HepG2 (cell line): ENCODE results near the gene ZPR1. TPM values are rescaled to one million over a fixed set of nuclear protein-coding genes. Genes with fewer than 3 reads are reported as not detected.

ENCODE experiments used
- ELF1 ChIP-seq: sonication (generic); formaldehyde crosslinking; IDR thresholded peaks from 2 replicates; pipeline ENCODE4 v1.4.0; 2020; ENCODE audit warnings: missing genetic modification reagents
- FOXA1 ChIP-seq, 2 experiments: fragments of 450-650 bp in 1 of 2; sonication (generic) in 1 of 2; formaldehyde crosslinking in 1 of 2; IDR thresholded peaks; 2 replicates each; pipeline versions ENCODE4 v1.4.0 to v1.6.1; 2016 to 2020; ENCODE audit warnings: missing genetic modification reagents in 1 of 2
- GZF1 ChIP-seq: sonication (generic); formaldehyde crosslinking; IDR thresholded peaks from 2 replicates; pipeline ENCODE4 v1.5.1; 2020; ENCODE audit warnings: mild to moderate bottlenecking, missing genetic modification reagents
- KDM5B ChIP-seq: sonication (generic); formaldehyde crosslinking; IDR thresholded peaks from 2 replicates; pipeline ENCODE4 v1.4.0; 2020; ENCODE audit warnings: missing genetic modification reagents, mild to moderate bottlenecking, borderline replicate concordance
- MIER3 ChIP-seq: IDR thresholded peaks from 2 replicates; pipeline ENCODE4 v1.6.1; 2016; ENCODE audit warnings: missing compliant biosample characterization, borderline replicate concordance
- NCOA5 ChIP-seq: sonication (generic); formaldehyde crosslinking; IDR thresholded peaks from 2 replicates; pipeline ENCODE4 v1.4.0; 2020; ENCODE audit warnings: missing genetic modification reagents
- SIN3B ChIP-seq: fragments of 150-350 bp; IDR thresholded peaks from 2 replicates; pipeline ENCODE4 v1.6.1; 2014; ENCODE audit warnings: low read length
- SP2 ChIP-seq: sonication (generic); formaldehyde crosslinking; IDR thresholded peaks from 2 replicates; pipeline ENCODE4 v1.5.1; 2020; ENCODE audit warnings: mild to moderate bottlenecking, missing genetic modification reagents
- TCF12 ChIP-seq, 2 experiments: fragments of 450-650 bp in 1 of 2; sonication (generic) in 1 of 2; formaldehyde crosslinking in 1 of 2; IDR thresholded peaks; 2 replicates each; pipeline versions ENCODE4 v1.6.1 to v1.8.0; 2017 to 2022; ENCODE audit warnings: antibody characterized with exemption in 1 of 2, mild to moderate bottlenecking in 1 of 2, missing genetic modification reagents in 1 of 2, moderate library complexity in 1 of 2
- YEATS2 ChIP-seq: sonication (generic); formaldehyde crosslinking; IDR thresholded peaks from 2 replicates; pipeline ENCODE4 v1.4.0; 2020; ENCODE audit warnings: missing genetic modification reagents, borderline replicate concordance
- polyA plus RNA-seq, 8 experiments: library from polyadenylated mRNA; depleted of rRNA in 3 of 8; stranded (reverse) in 7 of 8; unstranded in 1 of 8; fragments of >200 nt; fragmentation: Illumina TruSeq in 4 of 8; extraction: Trizol in 4 of 8; gene quantifications; 2 replicates each; pipeline versions ENCODE4 v1.2.1 to v1.2.3, GENCODE V29; 2011 to 2016; ENCODE audit warnings: low read depth in 4 of 8, missing spikeins in 1 of 8, mixed read lengths in 1 of 8; ENCODE audit not compliant: insufficient read depth in 1 of 8
- total RNA-seq, 5 experiments: library from RNA; depleted of rRNA; stranded (reverse); fragments of >200 nt; fragmentation: Illumina TruSeq; extraction: Trizol; gene quantifications; 2 replicates each; pipeline ENCODE4 v1.2.3, GENCODE V29; 2016; ENCODE audit warnings: low read depth in 1 of 5
- TF ChIP-seq, protein P1 (sequence below), 2 experiments: sonication (generic) in 1 of 2; formaldehyde crosslinking in 1 of 2; IDR thresholded peaks; 2 replicates each; pipeline versions ENCODE4 v1.5.1 to v1.6.1; 2011 to 2020; ENCODE audit warnings: borderline replicate concordance in 1 of 2, low read depth in 1 of 2, low read length in 1 of 2, mild to moderate bottlenecking in 1 of 2, missing genetic modification reagents in 1 of 2, moderate library complexity in 1 of 2
- TF ChIP-seq, protein P2 (sequence below): sonication (generic); formaldehyde crosslinking; IDR thresholded peaks from 2 replicates; pipeline ENCODE4 v1.8.0; 2022; ENCODE audit warnings: mild to moderate bottlenecking, missing genetic modification reagents, borderline replicate concordance
- TF ChIP-seq, protein P3 (sequence below): IDR thresholded peaks from 2 replicates; pipeline ENCODE4 v1.6.1; 2016; ENCODE audit warnings: missing compliant biosample characterization, missing genetic modification reagents, borderline replicate concordance
- TF ChIP-seq, protein P4 (sequence below): sonication (generic); formaldehyde crosslinking; IDR thresholded peaks from 2 replicates; pipeline ENCODE4 v1.8.0; 2022; ENCODE audit warnings: mild to moderate bottlenecking, missing genetic modification reagents; ENCODE audit not compliant: insufficient replicate concordance
- TF ChIP-seq, protein P5 (sequence below): sonication (generic); formaldehyde crosslinking; IDR thresholded peaks from 2 replicates; pipeline ENCODE4 v1.4.0; 2020; ENCODE audit warnings: mild to moderate bottlenecking, low read depth, missing genetic modification reagents
- TF ChIP-seq, protein P6 (sequence below): sonication (generic); formaldehyde crosslinking; IDR thresholded peaks from 2 replicates; pipeline ENCODE4 v1.4.0; 2020; ENCODE audit warnings: missing genetic modification reagents, borderline replicate concordance

ZPR1 gene
- total and polyA plus RNA-seq, 2 of the 13 experiments (the other 11 are each of a cell fraction or from before 2014, with no cell fraction given), result 40.0 to 79.3 TPM

DNA sequence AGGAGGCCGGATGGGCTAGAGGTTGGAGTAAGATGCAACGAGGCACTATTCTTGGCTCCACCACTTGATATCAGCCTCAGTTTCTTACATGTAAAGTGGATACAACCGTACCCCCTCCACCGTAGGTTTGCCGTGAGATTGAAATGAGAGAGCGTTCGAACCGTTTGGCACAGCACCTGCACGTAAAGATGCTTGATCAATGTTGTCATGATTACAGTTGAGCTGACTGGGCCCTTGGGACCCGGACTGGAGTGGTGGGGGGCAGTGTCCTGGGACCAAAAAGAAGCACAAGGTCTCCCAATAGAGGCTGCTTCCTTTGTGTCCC, 45.6 kb upstream of the ZPR1 start (continued):
- TF ChIP-seq, protein P1, sequence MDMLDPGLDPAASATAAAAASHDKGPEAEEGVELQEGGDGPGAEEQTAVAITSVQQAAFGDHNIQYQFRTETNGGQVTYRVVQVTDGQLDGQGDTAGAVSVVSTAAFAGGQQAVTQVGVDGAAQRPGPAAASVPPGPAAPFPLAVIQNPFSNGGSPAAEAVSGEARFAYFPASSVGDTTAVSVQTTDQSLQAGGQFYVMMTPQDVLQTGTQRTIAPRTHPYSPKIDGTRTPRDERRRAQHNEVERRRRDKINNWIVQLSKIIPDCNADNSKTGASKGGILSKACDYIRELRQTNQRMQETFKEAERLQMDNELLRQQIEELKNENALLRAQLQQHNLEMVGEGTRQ (IDR thresholded peaks at IDR 0.05; ENCODE audit: low read depth, low read length), result no peak
- TF ChIP-seq, protein P1 (CRISPR knock-in tag; IDR thresholded peaks at IDR 0.05; ENCODE audit: borderline replicate concordance), result no peak
- TF ChIP-seq TCF12 (IDR thresholded peaks at IDR 0.05) (no peak), TCF12 (CRISPR knock-in tag; IDR thresholded peaks at IDR 0.05) (no peak), ELF1 (no peak), MIER3 (CRISPR knock-in tag) (no peak), FOXA1 (IDR thresholded peaks at IDR 0.05) (no peak), FOXA1 (CRISPR knock-in tag; IDR thresholded peaks at IDR 0.05) (no peak), YEATS2 (CRISPR knock-in tag) (no peak), SIN3B (no peak), NCOA5 (no peak), SP2 (no peak), GZF1 (CRISPR knock-in tag) (no peak), KDM5B (CRISPR knock-in tag) (0 out of 2 replicates have a peak, but pooled peaks have one; percentile 19)
- TF ChIP-seq, protein P2, sequence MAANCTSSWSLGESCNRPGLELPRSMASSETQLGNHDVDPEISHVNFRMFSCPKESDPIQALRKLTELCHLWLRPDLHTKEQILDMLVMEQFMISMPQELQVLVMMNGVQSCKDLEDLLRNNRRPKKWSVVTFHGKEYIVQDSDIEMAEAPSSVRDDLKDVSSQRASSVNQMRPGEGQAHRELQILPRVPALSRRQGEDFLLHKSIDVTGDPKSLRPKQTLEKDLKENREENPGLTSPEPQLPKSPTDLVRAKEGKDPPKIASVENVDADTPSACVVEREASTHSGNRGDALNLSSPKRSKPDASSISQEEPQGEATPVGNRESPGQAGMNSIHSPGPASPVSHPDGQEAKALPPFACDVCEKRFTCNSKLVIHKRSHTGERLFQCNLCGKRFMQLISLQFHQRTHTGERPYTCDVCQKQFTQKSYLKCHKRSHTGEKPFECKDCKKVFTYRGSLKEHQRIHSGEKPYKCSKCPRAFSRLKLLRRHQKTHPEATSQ, result no peak
- TF ChIP-seq, protein P3, sequence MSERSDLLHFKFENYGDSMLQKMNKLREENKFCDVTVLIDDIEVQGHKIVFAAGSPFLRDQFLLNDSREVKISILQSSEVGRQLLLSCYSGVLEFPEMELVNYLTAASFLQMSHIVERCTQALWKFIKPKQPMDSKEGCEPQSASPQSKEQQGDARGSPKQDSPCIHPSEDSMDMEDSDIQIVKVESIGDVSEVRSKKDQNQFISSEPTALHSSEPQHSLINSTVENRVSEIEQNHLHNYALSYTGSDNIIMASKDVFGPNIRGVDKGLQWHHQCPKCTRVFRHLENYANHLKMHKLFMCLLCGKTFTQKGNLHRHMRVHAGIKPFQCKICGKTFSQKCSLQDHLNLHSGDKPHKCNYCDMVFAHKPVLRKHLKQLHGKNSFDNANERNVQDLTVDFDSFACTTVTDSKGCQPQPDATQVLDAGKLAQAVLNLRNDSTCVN (CRISPR knock-in tag), result no peak
- TF ChIP-seq, protein P4, sequence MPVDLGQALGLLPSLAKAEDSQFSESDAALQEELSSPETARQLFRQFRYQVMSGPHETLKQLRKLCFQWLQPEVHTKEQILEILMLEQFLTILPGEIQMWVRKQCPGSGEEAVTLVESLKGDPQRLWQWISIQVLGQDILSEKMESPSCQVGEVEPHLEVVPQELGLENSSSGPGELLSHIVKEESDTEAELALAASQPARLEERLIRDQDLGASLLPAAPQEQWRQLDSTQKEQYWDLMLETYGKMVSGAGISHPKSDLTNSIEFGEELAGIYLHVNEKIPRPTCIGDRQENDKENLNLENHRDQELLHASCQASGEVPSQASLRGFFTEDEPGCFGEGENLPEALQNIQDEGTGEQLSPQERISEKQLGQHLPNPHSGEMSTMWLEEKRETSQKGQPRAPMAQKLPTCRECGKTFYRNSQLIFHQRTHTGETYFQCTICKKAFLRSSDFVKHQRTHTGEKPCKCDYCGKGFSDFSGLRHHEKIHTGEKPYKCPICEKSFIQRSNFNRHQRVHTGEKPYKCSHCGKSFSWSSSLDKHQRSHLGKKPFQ (CRISPR knock-in tag), result no peak
- TF ChIP-seq, protein P5, sequence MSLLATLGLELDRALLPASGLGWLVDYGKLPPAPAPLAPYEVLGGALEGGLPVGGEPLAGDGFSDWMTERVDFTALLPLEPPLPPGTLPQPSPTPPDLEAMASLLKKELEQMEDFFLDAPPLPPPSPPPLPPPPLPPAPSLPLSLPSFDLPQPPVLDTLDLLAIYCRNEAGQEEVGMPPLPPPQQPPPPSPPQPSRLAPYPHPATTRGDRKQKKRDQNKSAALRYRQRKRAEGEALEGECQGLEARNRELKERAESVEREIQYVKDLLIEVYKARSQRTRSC (CRISPR knock-in tag), result no peak
- TF ChIP-seq, protein P6, sequence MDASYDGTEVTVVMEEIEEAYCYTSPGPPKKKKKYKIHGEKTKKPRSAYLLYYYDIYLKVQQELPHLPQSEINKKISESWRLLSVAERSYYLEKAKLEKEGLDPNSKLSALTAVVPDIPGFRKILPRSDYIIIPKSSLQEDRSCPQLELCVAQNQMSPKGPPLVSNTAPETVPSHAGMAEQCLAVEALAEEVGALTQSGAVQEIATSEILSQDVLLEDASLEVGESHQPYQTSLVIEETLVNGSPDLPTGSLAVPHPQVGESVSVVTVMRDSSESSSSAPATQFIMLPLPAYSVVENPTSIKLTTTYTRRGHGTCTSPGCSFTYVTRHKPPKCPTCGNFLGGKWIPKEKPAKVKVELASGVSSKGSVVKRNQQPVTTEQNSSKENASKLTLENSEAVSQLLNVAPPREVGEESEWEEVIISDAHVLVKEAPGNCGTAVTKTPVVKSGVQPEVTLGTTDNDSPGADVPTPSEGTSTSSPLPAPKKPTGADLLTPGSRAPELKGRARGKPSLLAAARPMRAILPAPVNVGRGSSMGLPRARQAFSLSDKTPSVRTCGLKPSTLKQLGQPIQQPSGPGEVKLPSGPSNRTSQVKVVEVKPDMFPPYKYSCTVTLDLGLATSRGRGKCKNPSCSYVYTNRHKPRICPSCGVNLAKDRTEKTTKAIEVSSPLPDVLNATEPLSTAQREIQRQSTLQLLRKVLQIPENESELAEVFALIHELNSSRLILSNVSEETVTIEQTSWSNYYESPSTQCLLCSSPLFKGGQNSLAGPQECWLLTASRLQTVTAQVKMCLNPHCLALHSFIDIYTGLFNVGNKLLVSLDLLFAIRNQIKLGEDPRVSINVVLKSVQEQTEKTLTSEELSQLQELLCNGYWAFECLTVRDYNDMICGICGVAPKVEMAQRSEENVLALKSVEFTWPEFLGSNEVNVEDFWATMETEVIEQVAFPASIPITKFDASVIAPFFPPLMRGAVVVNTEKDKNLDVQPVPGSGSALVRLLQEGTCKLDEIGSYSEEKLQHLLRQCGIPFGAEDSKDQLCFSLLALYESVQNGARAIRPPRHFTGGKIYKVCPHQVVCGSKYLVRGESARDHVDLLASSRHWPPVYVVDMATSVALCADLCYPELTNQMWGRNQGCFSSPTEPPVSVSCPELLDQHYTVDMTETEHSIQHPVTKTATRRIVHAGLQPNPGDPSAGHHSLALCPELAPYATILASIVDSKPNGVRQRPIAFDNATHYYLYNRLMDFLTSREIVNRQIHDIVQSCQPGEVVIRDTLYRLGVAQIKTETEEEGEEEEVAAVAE, result peak; percentile 19; the same call in 1 of the 2 replicates
